Measurements from ENCODE around the gene CFAP69.
"Not testable (repeated sequence)": the region's sequence is repeated elsewhere in the genome, so short reads cannot be mapped to it uniquely, and the experiment has no call there.

Gene CFAP69

DNA sequence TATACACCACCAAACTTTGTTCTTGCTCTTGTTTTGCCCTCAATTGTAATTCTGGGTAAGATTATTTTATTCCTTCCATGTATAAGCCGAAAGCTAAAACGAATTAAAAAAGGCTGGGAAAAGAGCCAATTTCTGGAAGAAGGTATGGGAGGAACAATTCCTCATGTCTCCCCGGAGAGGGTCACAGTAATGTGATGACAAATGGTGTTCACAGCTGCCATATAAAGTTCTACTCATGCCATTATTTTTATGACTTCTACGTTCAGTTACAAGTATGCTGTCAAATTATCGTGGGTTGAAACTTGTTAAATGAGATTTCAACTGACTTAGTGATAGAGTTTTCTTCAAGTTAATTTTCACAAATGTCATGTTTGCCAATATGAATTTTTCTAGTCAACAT is 12.5 kb upstream of the CFAP69 start:
- DNase-seq (ENCODE audit: low read depth in 2 of 3, low spot score in 1 of 3): no peak

DNA sequence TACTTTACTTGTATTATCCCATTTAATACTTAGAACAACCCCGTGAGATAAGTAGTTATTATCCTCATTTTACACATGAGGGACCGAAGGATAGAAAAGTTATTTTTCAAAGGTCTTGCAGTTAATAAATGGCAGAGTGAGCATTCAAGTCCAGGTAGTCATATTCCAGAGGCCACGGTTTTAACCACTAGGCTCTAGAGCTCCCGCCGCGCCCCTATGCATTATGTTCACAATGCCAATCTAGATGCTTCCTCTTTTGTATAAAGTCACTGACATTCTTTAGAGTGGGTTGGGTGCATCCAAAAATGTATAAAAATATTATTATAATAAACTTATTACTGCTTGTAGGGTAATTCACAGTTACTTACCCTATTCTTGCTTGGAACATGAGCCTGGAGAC is 11.4 kb upstream of the CFAP69 start:
- DNase-seq (ENCODE audit: low read depth in 2 of 3, low spot score in 1 of 3): no peak

DNA sequence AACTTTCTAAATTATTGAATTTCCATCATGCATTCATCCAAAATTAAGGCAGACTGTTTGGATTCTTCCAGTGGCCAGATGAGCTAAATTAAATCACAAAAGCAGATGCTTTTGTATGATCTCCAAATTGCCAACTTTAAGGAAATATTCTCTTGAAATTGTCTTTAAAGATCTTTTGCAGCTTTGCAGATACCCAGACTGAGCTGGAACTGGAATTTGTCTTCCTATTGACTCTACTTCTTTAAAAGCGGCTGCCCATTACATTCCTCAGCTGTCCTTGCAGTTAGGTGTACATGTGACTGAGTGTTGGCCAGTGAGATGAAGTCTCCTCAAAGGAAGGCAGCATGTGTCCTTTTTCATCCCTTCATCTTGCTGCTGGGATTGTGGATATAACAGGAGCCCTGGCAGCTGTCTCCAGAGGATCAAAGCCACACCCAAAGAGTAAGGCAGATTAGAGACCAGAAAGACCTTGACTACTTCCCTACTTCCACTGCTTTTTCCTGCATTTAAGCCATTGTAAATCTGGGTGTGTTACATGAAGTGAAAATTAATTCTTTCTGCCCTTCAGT is 8.2 kb upstream of the CFAP69 start:
- no peak for DNase-seq (ENCODE audit: low read depth in 2 of 3, low spot score in 1 of 3)

DNA sequence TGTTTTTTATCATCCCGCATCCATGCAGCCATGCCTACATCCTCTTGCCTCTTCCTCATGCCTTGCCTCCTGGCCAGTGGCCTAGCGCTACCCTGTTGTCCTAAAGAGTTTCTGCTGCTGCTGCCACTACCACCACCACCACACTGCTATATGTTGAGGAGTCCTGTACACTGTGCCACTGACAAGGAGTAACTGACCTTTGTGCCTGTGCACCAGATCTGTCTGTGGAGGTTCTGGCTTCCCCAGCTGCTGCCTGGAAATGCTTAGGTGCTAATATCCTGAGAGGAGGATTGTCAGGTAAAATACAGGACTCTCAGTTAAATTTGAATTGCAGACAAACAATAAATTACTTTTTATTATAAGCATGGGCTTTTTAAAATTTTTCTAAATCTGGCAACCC is 7.0 kb upstream of the CFAP69 start:
- DNase-seq (ENCODE audit: low read depth in 2 of 3, low spot score in 1 of 3): no peak

DNA sequence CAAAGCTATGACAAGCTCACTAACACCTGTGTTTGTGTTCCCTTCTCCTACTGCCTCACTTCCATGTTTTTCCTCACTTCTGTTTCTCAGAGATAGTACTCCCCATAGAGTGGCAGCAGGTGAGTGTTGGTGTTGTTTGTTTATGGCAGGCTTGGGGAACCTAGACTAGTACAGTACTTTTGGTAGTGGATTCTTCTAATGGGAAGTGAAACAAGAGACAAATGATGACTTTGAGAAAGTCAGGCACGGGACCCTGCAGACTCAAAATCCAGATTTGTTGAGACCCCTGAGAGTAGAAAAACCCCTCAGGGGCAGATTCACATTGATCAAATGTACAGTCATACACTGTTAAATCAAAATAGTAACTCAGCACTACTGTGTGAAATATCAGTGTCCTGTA is 6.4 kb upstream of the CFAP69 start:
- DNase-seq (ENCODE audit: low read depth in 2 of 3, low spot score in 1 of 3): no peak

DNA sequence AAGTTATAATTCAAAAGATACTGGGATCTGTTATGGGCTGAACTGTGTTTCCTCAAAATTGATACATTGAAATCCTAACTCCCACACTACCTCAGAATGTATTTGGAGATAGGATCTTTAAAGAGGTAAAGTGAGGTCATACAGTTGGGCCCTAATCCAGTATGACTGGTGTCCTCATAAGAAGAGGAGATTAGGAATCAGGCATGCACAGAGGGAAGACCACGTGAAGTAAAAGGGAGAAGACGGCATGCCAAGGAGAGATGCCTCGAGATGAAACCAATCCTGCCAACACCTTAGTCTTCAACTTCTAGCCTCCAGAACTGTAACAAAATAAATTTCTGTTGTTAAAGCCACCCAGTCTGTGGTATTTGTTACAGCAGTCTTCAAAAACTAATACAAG is 5.9 kb upstream of the CFAP69 start:
- DNase-seq (ENCODE audit: low read depth in 2 of 3, low spot score in 1 of 3): no peak

DNA sequence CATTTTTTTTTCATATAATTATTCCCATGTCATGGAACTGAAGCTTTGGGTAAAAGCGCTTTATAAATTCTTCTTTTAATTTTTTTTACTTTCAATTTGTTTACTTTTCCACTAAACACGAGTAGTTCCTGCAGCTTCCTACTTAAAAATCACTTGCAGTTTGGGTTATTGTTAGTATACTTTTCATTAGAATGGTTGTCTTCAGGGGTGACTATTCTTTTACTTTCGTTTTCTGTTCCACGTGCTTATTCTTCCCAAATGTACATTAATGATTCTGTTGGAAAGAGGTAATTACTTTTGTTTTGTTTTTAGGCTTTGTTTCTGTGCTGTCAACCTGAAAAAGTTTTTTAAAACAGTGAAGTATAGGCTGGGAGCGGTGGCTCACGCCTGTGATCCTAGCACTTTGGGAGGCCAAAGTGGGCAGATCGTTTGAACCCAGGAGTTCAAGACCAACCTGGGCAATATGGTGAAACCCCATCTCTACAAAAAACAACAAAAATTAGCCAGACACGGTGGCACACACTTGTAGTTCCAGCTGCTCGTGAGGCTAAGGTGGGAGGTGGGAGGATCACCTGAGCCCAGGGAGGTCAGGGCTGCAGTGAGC is 5.2 kb upstream of the CFAP69 start:
- no peak for DNase-seq (ENCODE audit: low read depth in 2 of 3, low spot score in 1 of 3)

DNA sequence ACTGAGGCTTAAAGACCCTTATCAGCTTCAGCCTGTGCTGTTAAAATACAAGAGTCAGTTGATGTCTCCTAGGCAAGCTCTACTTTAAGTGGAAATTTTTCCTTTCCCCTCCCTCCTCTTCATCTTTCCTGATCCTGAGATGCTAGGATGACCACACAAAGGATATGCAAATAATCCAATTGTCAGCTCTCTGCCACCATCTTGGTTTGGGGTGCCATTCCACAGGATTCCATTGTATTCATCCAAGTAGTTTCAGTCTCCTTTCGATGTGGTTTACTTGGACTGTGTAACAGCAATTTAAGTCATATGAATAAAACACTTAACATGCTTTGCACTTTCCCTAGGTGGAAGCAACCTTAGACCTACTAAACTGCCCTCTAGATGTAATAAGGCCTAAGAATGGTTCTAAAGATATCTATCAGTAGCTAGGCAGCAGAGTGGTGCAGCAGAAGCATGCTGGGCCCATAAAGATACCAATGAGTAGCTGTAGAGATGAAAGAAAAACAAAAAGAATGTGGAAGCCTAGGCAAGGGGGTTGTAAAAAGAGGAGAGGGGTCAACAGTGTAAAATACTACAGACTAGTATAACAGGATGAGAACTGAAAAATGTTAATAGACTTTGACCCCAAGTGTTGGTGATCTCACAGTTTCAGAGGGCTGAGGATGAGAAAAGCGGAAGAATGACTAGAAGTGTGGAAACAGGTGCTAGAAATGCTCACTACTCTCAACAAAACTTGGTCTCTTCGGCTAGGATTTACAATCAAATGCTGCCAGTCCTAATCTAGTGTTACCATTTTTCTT is 2.4 kb upstream of the CFAP69 start:
- no peak for DNase-seq (ENCODE audit: low read depth in 2 of 3, low spot score in 1 of 3)

DNA sequence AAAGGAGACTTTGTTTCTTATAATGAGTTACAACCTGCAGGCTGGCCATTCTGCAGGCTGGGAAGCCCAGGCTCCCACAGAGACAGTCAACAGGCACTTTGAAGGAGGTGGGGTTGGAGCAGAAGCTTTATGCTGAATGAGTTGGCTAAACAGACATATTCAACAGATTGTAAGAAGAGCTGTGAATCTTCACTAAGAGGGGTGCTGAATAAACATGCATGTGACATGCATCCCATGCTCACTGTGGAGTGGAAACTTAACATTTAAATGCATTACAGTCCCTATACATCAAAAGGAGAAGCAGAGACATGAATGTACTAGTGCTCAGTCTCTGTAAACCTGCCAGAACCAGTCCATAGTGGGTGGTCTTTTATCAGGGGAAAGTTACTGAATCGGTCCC is 1.4 kb upstream of the CFAP69 start:
- DNase-seq (ENCODE audit: low read depth in 2 of 3, low spot score in 1 of 3): no peak

DNA sequence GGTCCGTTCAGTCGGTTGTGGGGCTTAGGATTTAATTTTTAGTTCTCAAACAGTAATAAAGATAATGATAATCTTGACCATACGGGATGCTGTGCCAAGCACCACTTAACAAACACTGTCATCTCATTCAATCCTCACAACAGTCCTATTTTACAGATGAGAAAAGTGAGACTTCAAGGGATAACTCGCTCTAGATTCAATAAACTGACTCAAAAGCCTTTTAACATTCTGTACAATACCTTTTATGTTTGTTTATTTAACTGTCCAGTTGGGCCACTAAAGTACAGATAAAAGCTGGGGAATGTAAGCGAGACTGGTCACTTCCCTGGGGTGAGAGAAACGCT is 437 bp upstream of the CFAP69 start:
- no peak for DNase-seq (ENCODE audit: low read depth in 2 of 3, low spot score in 1 of 3)

DNA sequence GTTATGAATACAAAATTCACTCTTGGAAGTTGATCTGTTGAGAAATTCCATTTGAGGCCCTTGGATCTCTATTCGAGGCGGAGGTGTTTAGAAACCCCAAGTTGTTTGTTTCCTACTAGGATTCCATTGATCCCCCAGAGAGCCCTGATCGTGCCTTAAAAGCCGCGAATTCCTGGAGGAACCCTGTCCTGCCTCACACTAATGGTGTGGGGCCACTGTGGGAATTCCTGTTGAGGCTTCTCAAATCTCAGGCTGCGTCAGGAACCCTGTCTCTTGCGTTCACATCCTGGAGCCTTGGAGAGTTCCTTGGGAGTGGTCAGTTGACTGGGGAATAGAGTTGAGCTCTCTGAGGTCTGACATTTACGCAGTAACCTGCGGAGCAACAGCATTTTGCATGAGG is 1.2 kb downstream of the CFAP69 start:
- no peak for DNase-seq (ENCODE audit: low read depth in 2 of 3, low spot score in 1 of 3)

DNA sequence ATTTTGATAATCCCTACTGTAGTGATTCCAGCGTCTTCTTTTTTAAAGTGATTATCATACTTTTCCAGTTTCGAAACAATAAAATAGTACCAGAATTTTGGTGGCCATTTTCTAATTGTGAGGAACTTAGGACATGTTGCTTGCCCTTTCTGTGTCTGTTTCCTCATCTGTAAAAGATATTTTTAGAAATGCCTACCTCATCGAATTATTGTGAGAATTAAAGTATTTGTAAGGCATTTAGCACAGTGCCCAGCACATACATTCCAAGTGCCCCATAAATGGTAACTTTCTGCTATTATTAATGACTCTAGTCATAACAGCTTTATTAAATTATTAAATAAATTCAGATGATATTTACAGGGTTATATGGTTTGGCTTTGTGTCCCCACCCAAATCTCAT is 3.7 kb downstream of the CFAP69 start:
- no peak for DNase-seq (ENCODE audit: low read depth in 2 of 3, low spot score in 1 of 3)

DNA sequence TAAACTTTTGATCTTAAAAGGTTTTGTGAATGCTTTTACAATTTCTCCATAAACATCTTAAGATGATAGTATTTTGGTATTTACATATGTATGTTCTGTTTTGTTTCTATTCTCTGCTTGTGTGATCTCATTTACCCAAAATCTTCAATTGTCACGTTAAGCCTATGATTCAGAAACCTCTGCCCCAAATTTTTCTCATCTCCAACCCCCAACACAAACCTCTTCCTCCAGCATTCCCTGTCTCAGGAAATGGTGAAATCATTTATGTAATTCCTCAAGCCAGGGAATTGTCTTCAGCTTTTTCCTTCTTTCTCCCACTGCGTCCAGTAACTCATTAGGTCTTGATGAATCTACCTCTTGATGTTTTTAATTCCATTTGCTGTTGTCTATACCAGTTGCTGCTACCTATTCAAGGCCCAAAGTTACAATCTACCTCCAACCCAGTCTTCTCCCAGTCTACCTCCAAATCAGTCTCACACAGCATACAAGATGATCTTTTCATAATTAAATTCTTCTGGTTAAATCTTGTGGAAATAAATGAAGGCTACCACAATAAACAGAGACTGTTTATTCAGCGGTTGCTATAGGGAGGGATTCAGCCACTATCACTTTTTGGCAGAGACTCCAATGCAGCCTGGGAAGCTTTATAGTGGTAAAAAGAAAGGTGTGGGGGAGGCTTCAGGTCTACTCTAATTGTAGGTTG is 5.8 kb downstream of the CFAP69 start:
- DNase-seq (ENCODE audit: low read depth in 2 of 3, low spot score in 1 of 3): no peak

DNA sequence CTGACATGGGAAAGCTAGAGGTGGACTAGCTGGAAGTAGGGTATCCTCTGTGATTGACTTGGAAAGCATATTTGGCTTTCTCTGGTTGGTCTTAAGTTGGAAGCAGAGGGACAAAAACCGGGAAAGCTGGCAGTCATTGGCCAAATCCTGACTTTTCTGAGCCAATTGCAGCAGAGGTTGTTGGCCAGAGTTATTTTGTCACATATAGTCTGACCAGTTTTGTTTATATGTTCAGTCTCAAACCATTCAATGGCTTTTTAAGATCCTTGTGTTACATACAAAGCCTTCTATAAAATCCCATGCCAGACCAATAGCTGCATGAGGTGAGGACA is 6.3 kb downstream of the CFAP69 start:
- DNase-seq (ENCODE audit: low read depth in 2 of 3, low spot score in 1 of 3): no peak

DNA sequence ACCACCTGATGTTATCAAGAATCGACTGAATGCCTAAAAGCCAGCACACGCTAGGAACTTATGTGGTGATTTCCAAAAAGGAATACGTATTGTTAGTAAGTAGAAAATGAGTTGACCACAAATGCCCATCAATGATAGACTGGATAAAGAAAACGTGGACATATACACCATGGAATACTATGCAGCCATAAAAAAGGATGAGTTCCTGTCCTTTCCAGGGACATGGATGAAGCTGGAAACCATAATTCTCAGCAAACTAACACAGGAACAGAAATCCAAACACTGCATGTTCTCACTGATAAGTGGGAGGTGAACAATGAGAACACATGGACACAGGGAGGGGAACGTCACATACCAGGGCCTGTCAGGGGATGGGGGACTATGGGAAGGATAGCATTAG is 11.0 kb downstream of the CFAP69 start:
- DNase-seq (ENCODE audit: low read depth in 2 of 3, low spot score in 1 of 3): not testable (repeated sequence)

DNA sequence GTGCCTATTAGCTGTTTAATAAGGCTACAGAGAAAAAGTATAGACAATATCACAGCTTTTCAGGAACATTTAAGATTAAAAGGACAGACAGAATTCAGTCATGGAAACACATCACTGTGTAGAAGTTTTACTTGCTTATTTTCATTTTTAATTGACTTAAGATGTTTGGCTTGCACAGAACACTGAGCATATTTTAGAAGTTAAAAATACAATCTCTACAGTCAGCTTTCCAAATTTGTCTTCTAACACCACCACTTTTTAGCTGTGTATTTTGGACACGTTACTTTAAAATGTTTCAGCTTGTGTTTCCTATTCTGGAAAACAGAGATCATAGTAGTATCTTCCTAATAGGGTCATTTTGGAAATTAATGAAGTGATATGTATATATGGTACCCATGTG is 11.8 kb downstream of the CFAP69 start:
- no peak for DNase-seq (ENCODE audit: low read depth in 2 of 3, low spot score in 1 of 3)

DNA sequence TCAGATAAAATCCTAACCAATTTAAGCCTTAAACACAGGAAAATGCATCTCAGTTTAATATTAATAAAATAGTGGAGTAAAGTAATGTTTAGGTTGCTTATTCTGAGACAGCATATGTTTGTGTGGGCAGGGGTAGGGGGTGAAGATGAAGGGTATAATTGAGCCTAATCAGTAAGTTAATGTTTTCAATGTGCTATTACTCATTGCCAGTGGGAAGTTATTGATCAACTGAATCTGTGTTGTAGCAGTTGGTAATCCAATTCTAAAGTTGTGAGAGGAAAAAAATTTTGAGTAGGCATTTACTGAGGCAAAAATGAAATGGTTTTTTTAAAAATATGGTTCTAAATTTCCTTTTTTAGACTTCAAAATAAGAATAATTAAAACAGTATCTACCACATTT is 16.5 kb downstream of the CFAP69 start:
- no peak for DNase-seq (ENCODE audit: low read depth in 2 of 3, low spot score in 1 of 3)

DNA sequence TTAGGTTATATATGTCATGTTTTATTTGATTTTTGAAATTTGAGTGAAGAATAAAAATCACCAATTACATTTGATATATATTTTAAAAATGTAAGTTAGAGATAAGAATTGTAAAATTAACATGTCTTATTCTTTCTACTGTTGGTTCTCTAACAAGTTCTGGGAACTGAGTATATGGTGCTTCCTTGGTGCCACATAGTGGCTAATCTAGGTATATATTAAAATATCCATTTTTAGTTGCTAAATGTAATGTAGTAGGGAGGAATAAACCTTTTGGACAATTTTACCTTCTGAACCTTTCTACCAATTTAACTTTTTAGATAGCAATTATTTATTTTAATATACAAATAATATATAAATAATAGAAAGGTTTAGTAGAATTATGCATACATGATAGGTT is 17.5 kb downstream of the CFAP69 start:
- no peak for DNase-seq (ENCODE audit: low read depth in 2 of 3, low spot score in 1 of 3)

DNA sequence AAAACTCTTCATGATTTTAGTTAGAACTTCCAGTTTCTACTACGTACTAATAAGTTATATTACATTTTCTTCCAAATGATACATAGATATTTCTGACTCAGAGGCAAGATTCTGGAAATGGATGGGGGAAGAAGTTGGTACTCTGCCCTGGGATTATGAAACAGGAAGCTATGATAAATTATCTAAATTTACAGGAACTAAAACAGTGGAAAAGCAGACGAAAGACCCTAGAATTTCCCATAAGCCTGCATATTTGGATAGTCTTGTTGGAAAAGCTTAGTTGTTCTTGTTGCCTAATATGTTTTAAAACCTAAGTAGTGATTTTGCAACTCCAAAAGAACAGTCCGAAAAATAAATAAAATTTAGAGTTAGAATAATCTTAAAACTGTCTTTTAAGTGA is 21.8 kb downstream of the CFAP69 start:
- no peak for DNase-seq (ENCODE audit: low read depth in 2 of 3, low spot score in 1 of 3)

DNA sequence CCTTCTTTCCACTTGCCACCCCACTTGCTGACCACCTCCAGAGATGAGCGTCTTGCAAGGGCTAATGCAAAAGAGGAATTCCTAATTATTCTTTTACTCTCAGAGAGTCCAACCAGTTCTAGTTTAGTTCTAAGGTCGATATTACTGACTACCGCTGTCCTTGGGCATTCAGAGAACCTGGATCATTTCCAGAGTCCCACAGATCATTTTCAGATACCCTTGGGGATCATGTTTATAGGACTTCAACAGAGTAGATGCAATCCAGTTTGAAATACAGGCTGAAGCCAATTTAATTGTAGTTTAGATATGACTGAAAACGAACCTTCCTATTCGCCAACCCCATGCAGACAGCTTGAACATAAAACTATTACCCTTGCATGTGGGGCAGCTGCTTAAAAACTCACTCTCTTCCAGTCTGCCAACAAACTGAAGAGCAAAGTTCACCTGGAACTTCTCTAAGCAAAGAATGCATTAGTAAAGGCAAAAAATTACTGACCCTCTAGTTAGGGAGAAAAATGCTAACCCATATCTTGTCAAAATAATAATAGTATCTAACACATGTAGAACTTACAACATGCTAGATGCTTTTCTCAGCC is 22.4 kb downstream of the CFAP69 start:
- DNase-seq (ENCODE audit: low read depth in 2 of 3, low spot score in 1 of 3): no peak

DNA sequence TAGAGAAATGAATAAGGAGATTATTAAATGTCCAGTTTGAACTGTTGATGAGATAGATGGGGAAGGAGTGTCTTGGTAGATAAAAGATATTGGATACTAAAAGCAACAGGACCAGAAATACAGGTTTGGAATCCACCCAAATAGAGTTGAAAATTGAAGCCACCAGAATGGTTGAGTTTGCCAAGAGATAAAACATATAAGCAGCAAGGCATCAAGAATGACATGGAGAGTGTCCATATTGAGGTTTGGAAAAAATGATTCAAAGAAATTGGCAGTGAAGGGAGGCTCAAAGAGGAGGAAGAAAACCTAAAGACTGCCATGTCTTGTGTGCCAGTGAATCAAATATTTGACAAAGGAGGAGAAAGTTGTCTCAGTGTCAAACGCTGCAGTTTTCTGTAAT is 24.2 kb downstream of the CFAP69 start:
- no peak for DNase-seq (ENCODE audit: low read depth in 2 of 3, low spot score in 1 of 3)
